GOT3 (cell line): ENCODE data around the gene CASP10.

Source experiments
- DNase-seq: peaks from one replicate; lab custom pipeline; 2025; ENCODE audit warnings: mixed read lengths; lab: John Stamatoyannopoulos, UW

The CASP10 gene

GRCh38 chr2:201258666-201259615, 76.0 kb downstream of the CASP10 start:
- DNase-seq: no peak

- DNase-seq: no peak
Observed at GRCh38 chr2:201260302-201260800, 77.4 kb downstream of the CASP10 start, which contains the start of gene CASP8. CASP8 (plus strand) TSS chr2:201260536; CDS start chr2:201266487, 5,951 bp downstream.

DNA sequence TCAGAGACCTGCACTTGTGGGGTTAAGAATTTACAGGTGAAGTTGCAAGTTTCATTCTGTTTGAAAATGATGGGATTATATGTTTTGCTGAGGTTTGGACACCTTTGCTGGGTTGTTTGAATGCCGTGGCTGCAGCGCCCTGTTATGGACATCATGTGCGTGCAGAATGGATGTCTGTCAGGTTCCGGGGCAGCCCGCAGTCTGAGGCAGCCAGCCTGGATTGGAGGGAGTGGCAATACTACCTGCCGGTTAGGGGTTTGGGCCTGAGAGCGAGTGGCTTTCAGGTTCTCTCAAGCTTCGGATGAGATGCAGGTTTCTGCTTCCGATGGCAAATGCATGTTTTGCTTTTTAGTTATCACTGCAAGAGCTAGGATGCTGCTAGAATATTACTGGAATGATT, 78.5 kb downstream of the CASP10 start:
- no peak for DNase-seq

- no peak for DNase-seq
Observed at GRCh38 chr2:201261906-201262305, 79.0 kb downstream of the CASP10 start.

- DNase-seq: no peak
Observed at GRCh38 chr2:201262718-201263117, 79.8 kb downstream of the CASP10 start.

DNA sequence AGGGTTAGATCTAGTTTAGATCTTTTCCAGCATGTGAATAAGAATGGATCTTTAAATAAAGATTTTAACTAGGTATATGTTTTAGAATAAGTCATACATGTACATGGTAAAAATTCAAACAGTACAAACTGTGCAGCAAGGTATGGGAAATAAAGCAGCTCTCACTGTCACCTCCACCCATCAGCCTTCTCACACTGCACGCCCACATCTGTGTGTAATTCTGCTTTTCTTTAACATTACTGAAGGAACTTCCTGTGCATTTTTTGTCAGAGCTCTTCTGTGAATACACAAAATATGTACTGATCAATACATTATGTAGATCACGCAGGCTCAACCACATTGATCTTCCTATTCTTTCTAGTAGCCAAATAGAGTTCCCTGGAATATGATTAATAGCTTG, 80.8 kb downstream of the CASP10 start:
- no peak for DNase-seq

- no peak for DNase-seq
Observed at GRCh38 chr2:201264472-201265173, 81.7 kb downstream of the CASP10 start.

DNA sequence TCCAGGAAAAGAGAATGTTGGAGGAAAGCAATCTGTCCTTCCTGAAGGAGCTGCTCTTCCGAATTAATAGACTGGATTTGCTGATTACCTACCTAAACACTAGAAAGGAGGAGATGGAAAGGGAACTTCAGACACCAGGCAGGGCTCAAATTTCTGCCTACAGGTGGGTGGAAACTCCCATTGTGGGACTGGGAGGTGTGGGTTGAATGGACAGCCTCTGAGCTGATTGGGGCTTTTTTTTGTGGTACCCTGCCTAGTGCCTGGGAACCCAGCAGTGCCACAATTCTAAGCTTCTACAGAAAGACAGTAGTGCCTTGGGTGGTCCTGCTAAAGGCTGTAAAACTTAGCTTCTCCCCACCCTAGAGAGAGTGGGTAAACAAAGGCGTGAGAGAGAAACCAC, 83.7 kb downstream of the CASP10 start:
- no peak for DNase-seq

GRCh38 chr2:201267278-201268030, 84.5 kb downstream of the CASP10 start:
- DNase-seq: no peak

GRCh38 chr2:201269764-201270163, 86.8 kb downstream of the CASP10 start:
- no peak for DNase-seq

DNA sequence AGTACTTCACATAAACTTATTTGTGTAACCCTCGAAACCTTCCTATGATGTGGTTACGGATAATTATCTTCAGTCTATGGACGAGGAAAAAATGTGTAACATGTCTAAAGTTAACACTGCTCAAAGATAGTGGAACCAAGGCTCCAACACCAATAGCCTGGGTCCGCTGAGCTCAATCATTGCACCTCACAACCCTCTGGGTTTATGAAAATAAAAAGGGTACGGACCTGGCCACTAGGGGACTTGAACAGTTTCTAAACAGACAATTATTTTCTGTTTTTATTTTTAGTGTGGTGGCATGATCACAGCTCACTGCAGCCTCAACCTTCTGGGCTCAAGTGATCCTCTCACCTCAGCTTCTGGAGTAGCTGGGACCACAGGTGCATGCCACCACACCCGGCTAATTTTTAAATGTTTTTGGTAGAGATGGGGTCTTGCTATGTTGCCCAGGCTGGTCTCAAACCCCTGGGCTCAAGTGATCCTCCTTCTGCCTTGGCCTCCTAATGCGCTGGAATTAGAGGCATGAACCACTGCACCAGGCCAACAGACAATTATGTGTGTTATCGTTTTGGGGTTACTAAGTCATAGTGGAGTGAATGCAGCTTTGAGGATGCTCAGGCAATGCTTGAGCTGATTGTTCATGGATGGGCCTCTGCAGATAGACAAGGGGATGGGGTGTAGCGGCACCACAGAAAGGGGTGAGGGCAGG, 87.5 kb downstream of the CASP10 start:
- no peak for DNase-seq

DNA sequence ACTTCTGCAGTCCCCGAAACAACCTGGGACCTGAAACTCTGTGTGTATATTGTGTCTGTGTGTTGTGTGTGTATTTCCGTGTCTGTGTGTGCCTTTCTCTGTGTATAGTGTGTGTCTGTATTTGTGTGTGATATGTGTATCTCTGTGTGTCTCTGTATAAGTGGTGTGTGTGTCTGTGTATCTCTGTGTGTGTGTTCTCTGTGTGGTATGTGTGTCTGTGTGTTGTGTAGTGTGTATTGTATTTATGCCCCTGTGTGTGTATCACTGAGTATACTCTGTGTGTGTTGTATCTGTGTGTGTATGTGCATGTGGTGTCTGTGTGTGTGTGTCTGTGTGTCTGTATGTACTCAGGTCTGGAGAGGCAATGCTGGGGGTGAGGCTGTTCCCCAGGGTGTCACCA, 89.0 kb downstream of the CASP10 start:
- DNase-seq: no peak

- no peak for DNase-seq
Observed at GRCh38 chr2:201273330-201273983, 90.5 kb downstream of the CASP10 start.

DNA sequence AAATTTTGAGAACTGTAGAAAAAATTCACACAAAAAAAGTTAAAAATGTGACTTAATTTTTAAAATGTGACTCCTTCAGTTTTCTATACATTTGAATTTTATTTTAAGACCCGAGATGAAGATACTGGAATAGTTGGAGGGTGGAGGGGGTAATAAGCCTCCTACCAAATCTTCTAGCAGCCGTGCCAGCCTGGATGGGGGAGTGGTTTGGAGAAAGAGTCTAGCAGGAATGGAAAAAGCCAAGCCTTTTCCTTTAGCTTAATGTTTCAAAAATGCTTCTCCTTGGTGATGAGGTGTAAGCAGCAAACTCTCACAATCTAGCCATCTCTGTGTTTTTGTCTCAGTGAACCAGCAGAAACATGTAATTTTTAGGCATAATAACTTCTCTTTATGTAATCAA, 92.1 kb downstream of the CASP10 start:
- DNase-seq: no peak

DNA sequence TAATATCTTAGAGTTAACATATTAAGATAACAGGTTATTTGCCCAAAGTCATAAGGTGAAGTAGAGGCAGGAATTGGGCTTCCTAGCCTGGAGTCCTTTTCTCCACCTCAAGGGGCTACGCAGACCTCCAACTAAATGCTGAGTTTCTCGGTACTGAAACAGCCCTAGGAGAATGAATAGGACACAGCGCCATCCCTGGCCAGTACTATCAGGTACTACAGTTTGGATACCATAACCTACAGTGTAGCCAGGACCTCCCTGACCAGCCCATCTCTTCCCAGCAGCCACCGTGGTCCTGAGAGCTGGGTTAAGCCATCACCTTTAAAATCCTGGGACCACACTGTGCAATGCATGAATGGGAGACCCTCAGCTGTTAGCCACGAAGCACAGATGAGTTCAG, 93.0 kb downstream of the CASP10 start:
- no peak for DNase-seq

DNA sequence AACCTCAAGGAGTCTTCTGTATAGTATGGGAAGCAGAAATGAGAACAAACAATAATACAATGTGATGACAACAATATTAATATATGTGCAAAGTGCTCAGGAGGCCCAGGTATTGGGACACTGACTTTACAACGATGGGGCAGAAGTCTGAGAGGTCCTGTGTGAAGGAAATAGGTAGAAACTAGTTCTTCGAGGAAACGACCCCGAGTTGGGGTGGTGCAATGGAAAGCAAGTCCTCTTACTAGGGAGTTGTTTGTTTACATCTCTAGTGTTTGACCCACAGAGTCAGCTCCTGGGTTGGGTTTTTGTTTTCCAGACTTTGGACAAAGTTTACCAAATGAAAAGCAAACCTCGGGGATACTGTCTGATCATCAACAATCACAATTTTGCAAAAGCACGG, 93.6 kb downstream of the CASP10 start:
- no peak for DNase-seq
